Body of pancreas (tissue), 4 donors: ENCODE data around the gene FRMPD2.
"Not testable (repeated sequence)": the region's sequence is repeated elsewhere in the genome, so short reads cannot be mapped to it uniquely, and the experiment has no call there.

ENCODE experiments used
- POLR2A ChIP-seq, 3 donors: fragments of 450-650 bp; IDR thresholded peaks; one replicate each; pipeline ENCODE4 v1.6.1; 2016; ENCODE audit warnings: antibody characterized with exemption in 3 of 3, mild to moderate bottlenecking in 2 of 3
- TF ChIP-seq, protein P1 (sequence below), 7 experiments: fragments of 450-650 bp in 4 of 7; fragments of 200-600 bp in 3 of 7; sonication (generic) in 3 of 7; IDR thresholded peaks; one replicate each; pipeline ENCODE4 v1.5.1; 2016 to 2019; ENCODE audit warnings: antibody characterized with exemption in 7 of 7

DNA sequence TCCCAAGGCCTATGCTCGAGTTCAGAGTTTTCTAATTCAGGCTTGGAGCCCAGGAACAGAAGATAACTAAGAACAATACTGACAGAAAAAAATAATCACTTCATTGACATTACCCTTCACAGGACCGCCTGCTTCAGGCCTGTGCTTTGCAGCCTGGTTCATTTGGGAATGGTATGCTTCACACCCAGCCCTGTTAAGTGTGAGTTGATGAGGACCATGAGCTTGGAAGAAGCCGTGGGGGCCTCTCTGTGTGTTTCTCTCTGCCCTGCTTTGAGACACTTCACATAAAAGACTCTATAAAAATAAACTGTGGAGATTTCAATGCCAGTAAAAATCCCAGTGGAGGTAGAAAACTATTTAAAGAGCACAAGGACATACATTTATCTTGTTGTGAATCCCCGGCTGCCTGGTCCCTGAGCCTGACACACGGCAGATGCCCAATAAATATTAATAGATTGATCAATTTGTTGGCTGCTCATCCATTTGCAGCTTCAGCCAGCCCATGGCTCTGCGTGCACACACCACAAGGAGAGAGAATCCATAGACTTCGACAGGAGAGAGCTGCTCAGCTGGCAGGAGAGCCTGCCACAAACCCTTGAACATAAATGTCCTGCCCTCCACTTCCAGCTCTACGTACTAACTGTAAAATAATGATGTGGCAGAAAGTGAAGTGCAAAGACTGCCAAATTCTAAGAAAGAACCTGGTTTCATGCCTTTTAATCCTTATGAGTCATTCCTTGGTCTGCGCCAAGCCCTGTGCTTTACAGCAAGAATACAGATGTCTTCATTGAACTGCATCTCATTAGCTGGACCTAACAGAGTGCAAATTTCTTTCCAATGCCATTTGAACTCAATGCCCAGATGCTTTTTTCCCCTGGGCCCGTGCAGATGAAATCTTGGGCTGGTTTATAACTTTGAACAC lies 130.5 kb downstream of the FRMPD2 start:
- TF ChIP-seq, protein P1, sequence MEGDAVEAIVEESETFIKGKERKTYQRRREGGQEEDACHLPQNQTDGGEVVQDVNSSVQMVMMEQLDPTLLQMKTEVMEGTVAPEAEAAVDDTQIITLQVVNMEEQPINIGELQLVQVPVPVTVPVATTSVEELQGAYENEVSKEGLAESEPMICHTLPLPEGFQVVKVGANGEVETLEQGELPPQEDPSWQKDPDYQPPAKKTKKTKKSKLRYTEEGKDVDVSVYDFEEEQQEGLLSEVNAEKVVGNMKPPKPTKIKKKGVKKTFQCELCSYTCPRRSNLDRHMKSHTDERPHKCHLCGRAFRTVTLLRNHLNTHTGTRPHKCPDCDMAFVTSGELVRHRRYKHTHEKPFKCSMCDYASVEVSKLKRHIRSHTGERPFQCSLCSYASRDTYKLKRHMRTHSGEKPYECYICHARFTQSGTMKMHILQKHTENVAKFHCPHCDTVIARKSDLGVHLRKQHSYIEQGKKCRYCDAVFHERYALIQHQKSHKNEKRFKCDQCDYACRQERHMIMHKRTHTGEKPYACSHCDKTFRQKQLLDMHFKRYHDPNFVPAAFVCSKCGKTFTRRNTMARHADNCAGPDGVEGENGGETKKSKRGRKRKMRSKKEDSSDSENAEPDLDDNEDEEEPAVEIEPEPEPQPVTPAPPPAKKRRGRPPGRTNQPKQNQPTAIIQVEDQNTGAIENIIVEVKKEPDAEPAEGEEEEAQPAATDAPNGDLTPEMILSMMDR (IDR thresholded peaks at IDR 0.05): not testable (repeated sequence)
- not testable (repeated sequence) for TF ChIP-seq POLR2A (IDR thresholded peaks at IDR 0.05)
